Osteoblast (primary cell): Measurements from ENCODE around the gene UVSSA. TPM values are rescaled to one million over a fixed set of nuclear protein-coding genes. Genes with fewer than 3 reads are reported as not detected.

Experiments
- DNase-seq: peaks from one replicate; pipeline ENCODE4 v3.0.0; 2011; ENCODE audit warnings: low spot score, mixed read lengths; ENCODE audit not compliant: insufficient read length; ENCODE audit errors: missing footprints
- H2AFZ ChIP-seq: 2 replicates; pipeline ENCODE4 v1.6.0; 2011; ENCODE audit warnings: mild to moderate bottlenecking, low read length
- H3K27ac ChIP-seq: 2 replicates; pipeline ENCODE4 v1.5.1; 2011; ENCODE audit warnings: mild to moderate bottlenecking, low read depth, low read length, moderate library complexity
- H3K27me3 ChIP-seq: 2 replicates; pipeline ENCODE4 v1.6.0; 2012; ENCODE audit warnings: mild to moderate bottlenecking, control low read depth, inconsistent platforms, low read length, moderate library complexity; ENCODE audit not compliant: insufficient read depth
- H3K36me3 ChIP-seq: 2 replicates; pipeline ENCODE4 v1.5.1; 2011; ENCODE audit warnings: mild to moderate bottlenecking, low read length, control low read depth, moderate library complexity; ENCODE audit not compliant: insufficient read depth
- H3K4me1 ChIP-seq: 2 replicates; pipeline ENCODE4 v1.5.1; 2011; ENCODE audit warnings: mild to moderate bottlenecking, low read length, control low read depth, moderate library complexity; ENCODE audit not compliant: insufficient read depth
- H3K4me2 ChIP-seq: 2 replicates; pipeline ENCODE4 v1.6.0; 2011; ENCODE audit warnings: mild to moderate bottlenecking, low read length; ENCODE audit not compliant: insufficient read depth
- H3K4me3 ChIP-seq: fragments of 200-600 bp; sonication (generic); 3 replicates; pipeline ENCODE4 v1.5.1; 2012; ENCODE audit warnings: mild to moderate bottlenecking, low read length, inconsistent platforms; ENCODE audit not compliant: insufficient read depth
- H3K79me2 ChIP-seq: 2 replicates; pipeline ENCODE4 v1.6.0; 2012; ENCODE audit warnings: mild to moderate bottlenecking, low read length, control low read depth, inconsistent platforms; ENCODE audit not compliant: insufficient read depth
- H3K9me3 ChIP-seq: 2 replicates; pipeline ENCODE4 v1.5.1; 2011; ENCODE audit warnings: low read depth, low read length, control low read depth
- H4K20me1 ChIP-seq: 2 replicates; pipeline ENCODE4 v1.6.0; 2012; ENCODE audit warnings: mild to moderate bottlenecking, low read length, control low read depth; ENCODE audit not compliant: insufficient read depth
- total RNA-seq: library from RNA; depleted of rRNA; stranded (reverse); fragments of >200 nt; gene quantifications from 2 replicates; pipeline ENCODE4 v1.2.3, GENCODE V29; 2012
- TF ChIP-seq, protein P1 (sequence below): IDR thresholded peaks from 2 replicates; pipeline ENCODE4 v1.5.1; 2011; ENCODE audit warnings: mild to moderate bottlenecking, low read depth, low read length, moderate library complexity; ENCODE audit errors: extremely low read depth

Gene UVSSA
- total RNA-seq, 1 donor, result 14.8 TPM

DNA sequence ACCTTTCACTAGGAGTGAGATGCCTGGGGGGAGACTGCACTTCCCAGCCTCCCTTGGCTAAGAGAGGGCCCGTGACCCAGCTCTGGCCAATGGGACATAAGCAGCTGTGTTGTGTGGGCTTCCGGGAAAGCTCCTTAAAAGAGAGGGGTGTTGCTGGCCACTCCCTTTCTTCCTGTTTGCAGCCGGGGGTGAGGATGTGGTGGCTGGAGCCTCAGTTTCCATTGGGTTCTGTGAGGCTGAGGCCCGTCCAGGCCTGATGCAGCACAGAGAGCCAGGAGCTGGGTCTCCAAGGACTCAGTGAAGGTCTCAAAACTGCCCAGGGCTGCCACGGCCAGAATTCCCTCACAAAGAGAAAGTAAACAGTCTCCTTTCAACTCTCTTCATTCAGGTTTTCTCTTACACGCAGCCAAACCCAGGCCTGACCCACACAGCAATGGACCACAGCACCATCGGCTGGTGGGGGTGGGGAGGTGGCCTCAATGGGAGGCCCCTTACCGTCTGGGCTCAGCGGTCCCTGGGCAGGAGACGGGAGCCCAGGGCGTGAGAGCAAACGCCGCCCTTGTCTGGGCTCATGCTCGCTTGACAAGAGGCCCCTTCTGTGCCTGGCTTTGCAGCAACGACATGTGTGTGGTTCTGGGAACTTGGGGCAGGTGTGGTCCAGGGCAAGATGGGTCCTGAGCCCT, 52.6 kb downstream of the UVSSA start:
- Histone ChIP-seq H4K20me1 (no peaks in the 10 kb centered on the region), H2AFZ (no peak overlapping the region), H3K27me3 (peaks cover 33% of the 10 kb centered on the region), H3K4me2 (no peak overlapping the region), H3K4me3 (no peak overlapping the region), H3K9me3 (no peaks in the 10 kb centered on the region), H3K36me3 (no peaks in the 10 kb centered on the region), H3K27ac (no peak overlapping the region), H3K79me2 (no peaks in the 10 kb centered on the region), H3K4me1 (no peaks in the 10 kb centered on the region)
- TF ChIP-seq, protein P1, sequence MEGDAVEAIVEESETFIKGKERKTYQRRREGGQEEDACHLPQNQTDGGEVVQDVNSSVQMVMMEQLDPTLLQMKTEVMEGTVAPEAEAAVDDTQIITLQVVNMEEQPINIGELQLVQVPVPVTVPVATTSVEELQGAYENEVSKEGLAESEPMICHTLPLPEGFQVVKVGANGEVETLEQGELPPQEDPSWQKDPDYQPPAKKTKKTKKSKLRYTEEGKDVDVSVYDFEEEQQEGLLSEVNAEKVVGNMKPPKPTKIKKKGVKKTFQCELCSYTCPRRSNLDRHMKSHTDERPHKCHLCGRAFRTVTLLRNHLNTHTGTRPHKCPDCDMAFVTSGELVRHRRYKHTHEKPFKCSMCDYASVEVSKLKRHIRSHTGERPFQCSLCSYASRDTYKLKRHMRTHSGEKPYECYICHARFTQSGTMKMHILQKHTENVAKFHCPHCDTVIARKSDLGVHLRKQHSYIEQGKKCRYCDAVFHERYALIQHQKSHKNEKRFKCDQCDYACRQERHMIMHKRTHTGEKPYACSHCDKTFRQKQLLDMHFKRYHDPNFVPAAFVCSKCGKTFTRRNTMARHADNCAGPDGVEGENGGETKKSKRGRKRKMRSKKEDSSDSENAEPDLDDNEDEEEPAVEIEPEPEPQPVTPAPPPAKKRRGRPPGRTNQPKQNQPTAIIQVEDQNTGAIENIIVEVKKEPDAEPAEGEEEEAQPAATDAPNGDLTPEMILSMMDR, result no peak
- DNase-seq, result peak; percentile 73

DNA sequence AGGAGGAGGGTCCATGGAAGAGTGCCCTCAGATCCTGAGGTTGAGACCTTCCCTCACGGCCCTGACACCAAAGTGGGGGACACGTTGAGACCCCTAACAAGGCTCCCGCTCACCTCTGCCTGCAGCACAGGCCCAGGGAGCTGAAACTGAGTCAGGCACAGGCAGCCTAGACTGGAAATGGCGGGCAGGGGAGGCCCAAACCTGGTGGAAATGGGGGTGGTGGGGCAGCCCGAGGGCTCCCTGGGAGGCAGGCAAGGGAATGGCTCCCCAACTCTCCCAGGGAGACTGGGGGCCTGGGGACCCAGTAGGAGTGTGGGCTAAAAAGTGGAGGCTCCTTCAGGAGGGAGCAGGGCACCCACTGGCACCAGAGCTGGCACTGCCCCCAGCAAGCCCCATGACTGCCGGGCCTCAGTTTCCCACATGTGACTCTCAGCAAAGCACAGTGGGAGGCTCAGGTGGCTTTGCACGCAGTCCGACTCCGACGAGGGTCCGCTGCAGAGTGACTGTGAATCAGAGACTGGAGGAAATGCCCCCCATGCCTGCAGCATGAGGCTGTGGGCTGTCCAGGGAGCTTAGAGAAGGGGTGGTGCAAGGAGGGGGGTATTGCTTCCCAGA, 53.3 kb downstream of the UVSSA start:
- Histone ChIP-seq H3K27ac (no peak overlapping the region), H3K9me3 (no peaks in the 10 kb centered on the region), H2AFZ (no peak overlapping the region), H3K4me1 (no peaks in the 10 kb centered on the region), H3K79me2 (no peaks in the 10 kb centered on the region), H3K4me3 (no peak overlapping the region), H3K4me2 (no peak overlapping the region), H4K20me1 (no peaks in the 10 kb centered on the region), H3K36me3 (no peaks in the 10 kb centered on the region), H3K27me3 (peaks cover 39% of the 10 kb centered on the region)
- TF ChIP-seq, protein P1, result no peak
- DNase-seq, result peak; percentile 85

DNA sequence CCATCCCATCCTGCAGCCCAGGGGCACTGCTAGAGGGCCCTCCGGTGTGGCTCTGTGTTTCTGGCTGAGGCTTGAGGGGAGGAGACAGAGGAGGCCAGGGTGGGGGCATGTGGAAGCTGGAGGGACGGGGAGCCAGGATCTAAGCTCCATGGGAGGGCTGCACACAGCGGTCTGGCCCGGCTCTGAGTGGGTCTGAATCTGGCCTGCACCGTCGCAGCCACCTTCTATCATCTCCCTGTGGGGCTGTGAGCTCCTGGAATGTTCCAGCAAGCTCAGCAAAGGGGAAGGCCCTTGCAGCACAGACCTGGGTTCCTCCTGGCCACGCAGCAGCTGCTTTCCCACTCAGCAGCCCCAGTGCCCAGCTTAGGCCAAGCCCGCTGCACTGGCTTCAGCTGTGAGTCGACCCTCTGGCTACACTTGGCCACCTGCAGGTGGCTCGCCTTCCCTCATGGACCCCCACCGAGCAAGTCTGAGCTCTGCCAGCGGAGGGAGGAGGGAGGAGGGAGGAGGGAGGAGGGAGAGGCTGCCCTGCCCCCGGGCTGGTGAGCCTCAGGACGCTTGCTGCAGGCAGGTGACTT, 53.9 kb downstream of the UVSSA start:
- Histone ChIP-seq H3K36me3 (no peaks in the 10 kb centered on the region), H3K4me1 (no peaks in the 10 kb centered on the region), H3K27ac (no peak overlapping the region), H3K4me2 (no peak overlapping the region), H2AFZ (no peak overlapping the region), H3K27me3 (peaks cover 39% of the 10 kb centered on the region), H3K9me3 (no peaks in the 10 kb centered on the region), H4K20me1 (no peaks in the 10 kb centered on the region), H3K4me3 (no peak overlapping the region), H3K79me2 (no peaks in the 10 kb centered on the region)
- TF ChIP-seq, protein P1, result no peak
- DNase-seq, result peak; percentile 87

DNA sequence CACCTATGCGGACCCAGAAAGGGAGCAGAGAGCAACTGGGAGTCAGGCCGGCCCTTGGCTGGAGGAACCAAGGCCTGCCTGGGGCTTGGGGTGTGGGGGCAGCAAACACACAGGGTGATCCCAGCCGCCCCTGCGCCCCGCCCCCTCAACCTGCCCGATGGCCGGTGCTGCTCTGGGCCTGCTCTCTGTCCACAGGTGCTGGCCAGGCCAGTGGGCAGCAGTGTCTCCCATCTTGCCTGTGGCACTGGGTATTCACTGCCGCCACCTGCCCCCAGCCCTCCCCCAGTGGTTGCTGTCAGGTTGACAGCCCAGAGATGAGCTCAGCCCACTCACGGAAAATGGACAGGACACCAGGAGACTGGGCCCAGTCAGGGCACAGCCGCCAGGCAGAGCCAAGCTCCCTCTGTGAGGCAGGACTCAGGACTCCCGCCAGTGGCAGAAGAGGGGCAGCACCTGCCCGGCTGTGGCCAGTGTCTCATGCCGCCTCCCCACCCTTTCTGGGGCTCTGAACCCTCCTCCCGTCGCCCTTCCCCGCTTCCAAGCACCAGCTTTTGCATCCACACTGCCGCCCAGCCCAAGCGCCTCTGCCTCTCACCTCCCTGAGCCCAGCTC, 54.5 kb downstream of the UVSSA start:
- Histone ChIP-seq H3K9me3 (no peaks in the 10 kb centered on the region), H3K36me3 (no peaks in the 10 kb centered on the region), H3K4me1 (no peaks in the 10 kb centered on the region), H4K20me1 (no peaks in the 10 kb centered on the region), H3K4me2 (no peak overlapping the region), H3K79me2 (no peaks in the 10 kb centered on the region), H2AFZ (no peak overlapping the region), H3K27ac (no peak overlapping the region), H3K4me3 (no peak overlapping the region), H3K27me3 (peaks cover 40% of the 10 kb centered on the region)
- peak; percentile 90 for DNase-seq
- TF ChIP-seq, protein P1, result no peak
